Measurements from ENCODE around the gene DUSP22. TPM values are rescaled to one million over a fixed set of nuclear protein-coding genes. Genes with fewer than 3 reads are reported as not detected.

DUSP22 gene
- total RNA-seq, 1 experiment from 2014 or later, result 19.2 TPM

- no TSS peak for BruUV-seq (replicated peaks)
- Histone ChIP-seq H3K4me1 (ENCODE audit: control insufficient read depth in 1 of 2, insufficient read depth in 2 of 2, low read length in 2 of 2) (no peaks in the 10 kb centered on the region), H3K9ac (ENCODE audit: low read length) (no peak overlapping the region), H3K36me3 (ENCODE audit: control insufficient read depth in 1 of 2, insufficient read depth in 2 of 2, low read length in 2 of 2) (no peaks in the 10 kb centered on the region), H4K20me1 (ENCODE audit: insufficient read depth) (no peaks in the 10 kb centered on the region), H3K9me2 (ENCODE audit: insufficient read depth) (no peaks in the 10 kb centered on the region), H3K27me3 (ENCODE audit: insufficient read depth, low read length) (no peaks in the 10 kb centered on the region), H3K4me2 (ENCODE audit: low read length) (no peak overlapping the region), H3K79me2 (ENCODE audit: insufficient read depth, low read length) (no peaks in the 10 kb centered on the region), H3K9me3 (ENCODE audit: control insufficient read depth in 1 of 2, insufficient read depth in 1 of 2, low read depth in 1 of 2, low read length in 2 of 2) (peaks cover 0 to 7% of the 10 kb centered on the region in 2 experiments; a peak in 1 of 4 replicates), H3K4me3 (replicated peaks in 1 of 2; ENCODE audit: low read depth in 1 of 2, low read length in 2 of 2) (no peak overlapping the region), H3K27ac (ENCODE audit: low read depth, low read length) (no peak overlapping the region), H2AFZ (ENCODE audit: low read depth, low read length, poor library complexity, severe bottlenecking) (no peak overlapping the region)
- DNase-seq (ENCODE audit: low read depth, low spot score) (no peak), ATAC-seq (no peak)
- no peak for TF ChIP-seq FOSL1 (IDR thresholded peaks at IDR 0.05; ENCODE audit: low read depth)
- no peak for TF ChIP-seq EZH2 (IDR thresholded peaks at IDR 0.05)
- no peak for TF ChIP-seq CEBPB (IDR thresholded peaks at IDR 0.05; ENCODE audit: low read depth)
- no peak for TF ChIP-seq JUND (IDR thresholded peaks at IDR 0.05)
- TF ChIP-seq EGR1 (IDR thresholded peaks at IDR 0.05; ENCODE audit: low read depth), result no peak
- TF ChIP-seq SRF (IDR thresholded peaks at IDR 0.05; ENCODE audit: low read depth), result no peak
- ChIA-PET RAD21 (ENCODE audit: low non-redundant PET in 1 of 2, low total read pairs in 2 of 2, uncharacterized antibody in 2 of 2, unreplicated experiment in 2 of 2) (no interaction called here), CTCF (no interaction called here), POLR2A (interaction anchor here (0.9 kb wide), 1 partner anchor 36 kb away, joined by 3 read pairs; no protein-coding TSS in a partner anchor)
- intact Hi-C loops (cut with micrococcal nuclease), result no loop called here
Measured at GRCh38 chr6:307065-307814, 15.0 kb downstream of the DUSP22 start.

GRCh38 chr6:307874-308273 lies 15.6 kb downstream of the DUSP22 start:
- ChIA-PET RAD21 (ENCODE audit: low non-redundant PET in 1 of 2, low total read pairs in 2 of 2, uncharacterized antibody in 2 of 2, unreplicated experiment in 2 of 2) (no interaction called here), CTCF (no interaction called here), POLR2A (no interaction called here)
- H3K27ac ChIP-seq (ENCODE audit: low read depth, low read length), result no peak overlapping the region
- H3K9ac ChIP-seq (ENCODE audit: low read length), result no peak overlapping the region
- H3K9me2 ChIP-seq (ENCODE audit: insufficient read depth), result no peaks in the 10 kb centered on the region
- H3K27me3 ChIP-seq (ENCODE audit: insufficient read depth, low read length), result no peaks in the 10 kb centered on the region
- H3K4me2 ChIP-seq (ENCODE audit: low read length), result no peak overlapping the region
- peaks cover 0 to 7% of the 10 kb centered on the region in 2 experiments; a peak in 1 of 4 replicates for H3K9me3 ChIP-seq (ENCODE audit: control insufficient read depth in 1 of 2, insufficient read depth in 1 of 2, low read depth in 1 of 2, low read length in 2 of 2)
- BruUV-seq (replicated peaks), result no TSS peak
- no peak for DNase-seq (ENCODE audit: low read depth, low spot score)
- no peak overlapping the region for H2AFZ ChIP-seq (ENCODE audit: low read depth, low read length, poor library complexity, severe bottlenecking)
- no peak for ATAC-seq
- intact Hi-C loops (cut with micrococcal nuclease), result no loop called here
- no peak overlapping the region for H3K4me3 ChIP-seq (replicated peaks in 1 of 2; ENCODE audit: low read depth in 1 of 2, low read length in 2 of 2)
- no peak for TF ChIP-seq POLR2A (IDR thresholded peaks at IDR 0.05; ENCODE audit: borderline replicate concordance, extremely low read depth, insufficient read depth, insufficient read length)
- TF ChIP-seq EZH2 (IDR thresholded peaks at IDR 0.05), result no peak
- no peak for TF ChIP-seq ZFX (IDR thresholded peaks at IDR 0.05)
- no peak for TF ChIP-seq MAX (IDR thresholded peaks at IDR 0.05)
- TF ChIP-seq CEBPB (IDR thresholded peaks at IDR 0.05; ENCODE audit: low read depth), result no peak
- TF ChIP-seq ELF1 (IDR thresholded peaks at IDR 0.05; ENCODE audit: borderline replicate concordance, low read depth), result no peak
- TF ChIP-seq ZBTB33 (IDR thresholded peaks at IDR 0.05; ENCODE audit: extremely low read depth, insufficient replicate concordance, low read length), result no peak
- TF ChIP-seq RAD21 (IDR thresholded peaks at IDR 0.05; ENCODE audit: low read depth), result no peak
- no peak for TF ChIP-seq EGR1 (IDR thresholded peaks at IDR 0.05; ENCODE audit: low read depth)
- TF ChIP-seq TCF7L2 (IDR thresholded peaks at IDR 0.05; ENCODE audit: borderline replicate concordance, extremely low read depth, insufficient read depth, insufficient read length), result no peak
- no peak for TF ChIP-seq JUND (IDR thresholded peaks at IDR 0.05)
- no peak for TF ChIP-seq EZH2phosphoT487 (IDR thresholded peaks at IDR 0.05; ENCODE audit: borderline replicate concordance)
- no peak for TF ChIP-seq CTCF (IDR thresholded peaks at IDR 0.05 in 2 of 3, conservative IDR thresholded peaks at IDR 0.05 in 1 of 3; ENCODE audit: borderline replicate concordance in 1 of 3, insufficient read depth in 1 of 3, low read depth in 2 of 3, low read length in 2 of 3)
- no peak for TF ChIP-seq ZNF274 (IDR thresholded peaks at IDR 0.05; ENCODE audit: low read depth, low read length)
- TF ChIP-seq YY1 (IDR thresholded peaks at IDR 0.05; ENCODE audit: extremely low read depth, insufficient replicate concordance, low read depth, low read length), result no peak
- no peaks in the 10 kb centered on the region for H3K36me3 ChIP-seq (ENCODE audit: control insufficient read depth in 1 of 2, insufficient read depth in 2 of 2, low read length in 2 of 2)
- H3K79me2 ChIP-seq (ENCODE audit: insufficient read depth, low read length), result no peaks in the 10 kb centered on the region
- no peaks in the 10 kb centered on the region for H3K4me1 ChIP-seq (ENCODE audit: control insufficient read depth in 1 of 2, insufficient read depth in 2 of 2, low read length in 2 of 2)
- H4K20me1 ChIP-seq (ENCODE audit: insufficient read depth), result no peaks in the 10 kb centered on the region
